Duodenal mucosa (tissue), 2 donors: ENCODE data around the gene RNF135.
"Not testable (repeated sequence)": the region's sequence is repeated elsewhere in the genome, so short reads cannot be mapped to it uniquely, and the experiment has no call there.

Experiments used
- H3K27ac ChIP-seq: one replicate; pipeline ENCODE4 v1.7.0; 2013; ENCODE audit warnings: low read depth, low read length
- H3K27me3 ChIP-seq, 2 donors: one replicate each; pipeline ENCODE4 v1.7.0; 2013; ENCODE audit warnings: low read length in 2 of 2, control low read depth in 1 of 2; ENCODE audit not compliant: insufficient read depth in 2 of 2, control insufficient read depth in 1 of 2
- H3K36me3 ChIP-seq, 2 donors: one replicate each; pipeline ENCODE4 v1.7.0; 2013; ENCODE audit warnings: low read length in 2 of 2, control low read depth in 1 of 2; ENCODE audit not compliant: insufficient read depth in 2 of 2, control insufficient read depth in 1 of 2
- H3K4me1 ChIP-seq, 2 donors: one replicate each; pipeline ENCODE4 v1.7.0; 2013; ENCODE audit warnings: low read length in 2 of 2, control low read depth in 1 of 2; ENCODE audit not compliant: insufficient read depth in 2 of 2, control insufficient read depth in 1 of 2
- H3K4me3 ChIP-seq, 2 donors: one replicate each; pipeline ENCODE4 v1.7.0; 2013; ENCODE audit warnings: low read length in 2 of 2, low read depth in 1 of 2
- H3K9ac ChIP-seq, 2 donors: one replicate each; pipeline ENCODE4 v1.7.0; 2013; ENCODE audit warnings: low read length in 2 of 2, low read depth in 1 of 2
- H3K9me3 ChIP-seq, 2 donors: one replicate each; pipeline ENCODE4 v1.7.0; 2013; ENCODE audit warnings: low read length in 2 of 2, control low read depth in 1 of 2; ENCODE audit not compliant: control insufficient read depth in 1 of 2

RNF135 gene

GRCh38 chr17:30969989-30970830 lies 629 bp upstream of the RNF135 start:
- peaks cover 0 to 3% of the 10 kb centered on the region in 2 donors for H3K36me3 ChIP-seq
- peaks cover 6% of the 10 kb centered on the region in 2 donors for H3K4me1 ChIP-seq
- no peaks in the 10 kb centered on the region for H3K9me3 ChIP-seq
- H3K27me3 ChIP-seq = no peaks in the 10 kb centered on the region
- peak overlapping the region; percentile 76 to 91 for H3K9ac ChIP-seq
- H3K27ac ChIP-seq = peak overlapping the region; percentile 98
- peak overlapping the region; percentile 68 to 81 for H3K4me3 ChIP-seq

GRCh38 chr17:30975042-30975820 lies 4.4 kb downstream of the RNF135 start:
- H3K27ac ChIP-seq = no peak overlapping the region
- H3K4me3 ChIP-seq = no peak overlapping the region
- no peaks in the 10 kb centered on the region for H3K27me3 ChIP-seq
- no peaks in the 10 kb centered on the region for H3K9me3 ChIP-seq
- peaks cover 4 to 7% of the 10 kb centered on the region in 2 donors for H3K36me3 ChIP-seq
- H3K9ac ChIP-seq = no peak overlapping the region
- H3K4me1 ChIP-seq = peaks cover 2 to 6% of the 10 kb centered on the region in 2 donors

DNA sequence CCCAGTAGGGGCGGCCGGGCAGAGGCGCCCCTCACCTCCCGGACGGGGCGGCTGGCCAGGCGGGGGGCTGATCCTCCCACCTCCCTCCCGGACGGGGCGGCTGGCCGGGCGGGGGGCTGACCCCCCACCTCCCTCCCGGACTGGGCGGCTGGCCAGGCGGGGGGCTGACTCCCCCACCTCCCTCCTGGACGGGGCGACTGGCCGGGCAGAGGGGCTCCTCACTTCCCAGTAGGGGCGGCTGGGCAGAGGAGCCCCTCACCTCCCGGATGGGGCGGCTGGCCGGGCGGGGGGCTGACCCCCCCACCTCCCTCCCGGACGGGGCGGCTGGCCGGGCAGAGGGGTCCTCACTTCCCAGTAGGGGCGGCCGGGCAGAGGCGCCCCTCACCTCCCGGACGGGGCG lies 9.1 kb downstream of the RNF135 start:
- H3K27ac ChIP-seq, H3K9ac ChIP-seq, H3K4me1 ChIP-seq, H3K9me3 ChIP-seq, H3K27me3 ChIP-seq, H3K4me3 ChIP-seq: not testable (repeated sequence)
- H3K36me3 ChIP-seq = peaks cover 9 to 11% of the 10 kb centered on the region in 2 donors

DNA sequence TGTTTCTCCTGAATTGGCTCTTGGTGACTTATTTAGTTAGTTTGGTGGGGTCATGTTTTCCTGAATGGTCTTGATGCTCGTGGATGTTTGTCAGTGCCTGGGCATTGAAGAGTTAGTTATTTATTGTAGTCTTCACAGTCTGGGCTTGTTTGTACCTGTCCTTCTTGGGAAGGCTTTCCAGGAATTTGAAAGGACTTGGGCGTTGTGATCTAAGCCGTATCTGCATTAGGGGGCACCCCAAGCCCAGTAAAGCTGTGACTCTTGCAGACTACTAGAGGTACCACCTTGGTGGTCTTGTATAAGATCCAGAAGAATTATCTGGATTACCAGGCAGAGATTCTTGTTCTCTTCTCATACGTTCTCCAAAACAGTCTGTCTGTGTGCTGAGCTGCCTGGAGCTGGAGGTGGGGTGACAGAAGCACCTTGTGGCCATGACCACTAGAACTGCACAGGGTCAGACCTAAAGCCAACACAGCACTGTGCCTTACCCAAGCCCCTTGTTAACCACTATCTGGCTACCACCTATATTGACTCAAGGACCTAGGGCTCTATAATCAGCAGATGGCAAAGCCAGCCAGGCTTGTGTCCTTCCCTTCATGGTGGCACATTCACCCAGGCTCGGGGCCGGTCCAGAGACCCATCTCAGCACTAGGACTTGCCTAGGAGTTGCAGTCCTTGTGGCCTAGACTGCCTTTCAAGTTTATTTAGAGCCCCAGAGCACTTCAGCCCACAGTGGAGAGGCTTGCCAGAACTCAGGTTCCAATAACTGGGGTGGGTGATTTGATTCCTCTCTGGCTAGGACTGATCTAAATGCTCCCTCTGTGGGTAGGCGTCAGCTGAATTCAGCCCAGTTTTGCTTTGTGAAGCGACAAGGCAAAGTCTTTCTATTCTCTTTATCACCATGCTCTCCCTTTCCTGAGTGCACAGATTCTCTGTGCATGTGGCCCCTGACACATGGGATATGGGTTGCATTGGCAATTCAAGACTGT lies 11.0 kb downstream of the RNF135 start:
- H3K36me3 ChIP-seq = peaks cover 6 to 24% of the 10 kb centered on the region in 2 donors
- no peaks in the 10 kb centered on the region for H3K9me3 ChIP-seq
- no peak overlapping the region for H3K9ac ChIP-seq
- no peak overlapping the region for H3K27ac ChIP-seq
- no peak overlapping the region for H3K4me3 ChIP-seq
- no peaks in the 10 kb centered on the region for H3K4me1 ChIP-seq
- no peaks in the 10 kb centered on the region for H3K27me3 ChIP-seq

DNA sequence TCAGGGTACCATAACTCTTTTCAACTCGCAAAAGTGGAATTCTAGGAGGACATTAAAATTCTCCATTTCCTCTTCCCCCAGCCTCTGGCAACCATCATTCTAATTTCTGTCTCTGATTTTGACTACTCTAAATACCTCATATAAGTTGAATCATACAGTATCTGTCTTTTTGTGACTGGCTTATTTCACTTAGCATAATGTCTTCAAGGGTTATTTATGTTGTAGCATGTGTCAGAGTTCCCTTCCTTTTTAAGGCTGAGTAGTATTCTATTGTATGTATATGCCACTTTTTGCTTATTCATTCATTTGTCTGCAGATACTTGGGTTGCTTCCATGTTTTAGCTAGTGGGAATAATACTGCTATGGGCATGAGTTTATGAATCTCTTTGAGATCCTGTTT lies 12.0 kb downstream of the RNF135 start:
- Histone ChIP-seq H3K9ac (no peak overlapping the region), H3K36me3 (peaks cover 6 to 29% of the 10 kb centered on the region in 2 donors), H3K9me3 (no peaks in the 10 kb centered on the region), H3K27ac (no peak overlapping the region), H3K4me1 (no peaks in the 10 kb centered on the region), H3K27me3 (no peaks in the 10 kb centered on the region), H3K4me3 (no peak overlapping the region)

DNA sequence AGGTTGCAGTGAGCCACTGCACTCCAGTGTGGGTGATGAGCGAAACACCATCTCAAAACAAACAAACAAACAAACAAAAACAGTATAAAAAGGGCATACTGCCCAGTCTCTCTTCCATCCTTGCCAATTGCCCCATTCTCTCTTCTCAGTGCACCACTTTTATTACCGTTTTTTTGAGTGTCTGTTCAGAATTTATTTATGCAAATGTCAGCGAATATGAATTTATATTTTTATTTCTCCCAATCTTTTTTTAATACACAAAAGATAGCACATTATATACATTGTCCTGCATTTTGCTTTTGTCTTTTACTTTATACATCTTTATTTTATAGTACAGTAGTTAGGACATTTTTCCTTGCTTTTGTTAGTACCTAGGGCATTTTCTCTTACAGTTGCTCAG lies 19.6 kb downstream of the RNF135 start:
- H3K4me1 ChIP-seq = no peaks in the 10 kb centered on the region
- no peaks in the 10 kb centered on the region for H3K27me3 ChIP-seq
- H3K9ac ChIP-seq = no peak overlapping the region
- H3K9me3 ChIP-seq = no peaks in the 10 kb centered on the region
- peaks cover 0 to 43% of the 10 kb centered on the region in 2 donors for H3K36me3 ChIP-seq
- no peak overlapping the region for H3K4me3 ChIP-seq
- H3K27ac ChIP-seq = no peak overlapping the region

- Histone ChIP-seq H3K4me3 (no peak overlapping the region), H3K9me3 (no peaks in the 10 kb centered on the region), H3K9ac (no peak overlapping the region), H3K4me1 (peaks cover 0 to 4% of the 10 kb centered on the region in 2 donors), H3K27ac (no peak overlapping the region), H3K36me3 (peaks cover 10 to 39% of the 10 kb centered on the region in 2 donors), H3K27me3 (no peaks in the 10 kb centered on the region)
Observed at GRCh38 chr17:30992551-30992950, 21.7 kb downstream of the RNF135 start.

DNA sequence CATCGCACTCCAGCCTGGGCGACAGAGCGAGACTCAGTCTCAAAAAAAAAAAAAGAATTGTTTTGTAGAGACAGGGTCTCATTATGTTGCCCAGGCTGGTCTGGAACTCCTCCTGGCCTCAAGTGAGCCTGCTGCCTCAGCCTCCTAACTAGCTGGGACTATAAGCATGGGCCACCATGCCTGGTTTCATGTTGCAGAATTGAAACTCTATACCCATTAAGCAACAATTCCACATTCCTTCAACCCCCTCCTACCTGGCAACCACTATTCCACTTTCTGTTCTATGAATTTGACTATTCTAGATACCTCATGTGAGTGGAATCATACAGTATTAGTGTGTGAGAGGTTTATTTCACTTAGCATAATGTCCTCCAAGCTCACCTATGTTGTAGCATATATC lies 24.5 kb downstream of the RNF135 start:
- peaks cover 26 to 52% of the 10 kb centered on the region in 2 donors for H3K36me3 ChIP-seq
- no peaks in the 10 kb centered on the region for H3K27me3 ChIP-seq
- H3K4me3 ChIP-seq = no peak overlapping the region
- H3K9ac ChIP-seq = no peak overlapping the region
- peaks cover 0 to 4% of the 10 kb centered on the region in 2 donors for H3K4me1 ChIP-seq
- H3K9me3 ChIP-seq = no peaks in the 10 kb centered on the region
- no peak overlapping the region for H3K27ac ChIP-seq

DNA sequence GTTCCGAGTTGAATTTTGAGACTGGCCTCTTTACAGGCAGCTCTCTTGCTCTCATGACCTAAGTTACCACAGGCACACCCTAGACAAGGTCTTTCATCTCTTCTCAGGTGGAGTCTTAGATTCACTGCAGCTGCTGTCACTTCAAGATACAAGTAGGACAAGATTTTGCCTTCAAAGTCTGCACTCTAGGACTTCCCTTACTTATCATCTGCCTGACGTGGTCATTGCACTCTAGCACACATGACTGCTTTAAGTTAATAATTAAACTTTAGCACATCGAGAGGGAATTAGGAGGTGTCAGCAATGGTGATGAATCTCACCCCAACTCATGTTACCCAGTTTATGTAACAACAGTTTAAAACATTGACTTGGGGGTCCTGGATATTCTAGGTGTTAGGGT lies 25.6 kb downstream of the RNF135 start:
- Histone ChIP-seq H3K27ac (no peak overlapping the region), H3K9ac (no peak overlapping the region), H3K4me3 (no peak overlapping the region), H3K36me3 (peaks cover 26 to 51% of the 10 kb centered on the region in 2 donors), H3K27me3 (no peaks in the 10 kb centered on the region), H3K9me3 (no peaks in the 10 kb centered on the region), H3K4me1 (peaks cover 0 to 4% of the 10 kb centered on the region in 2 donors)
